NT2/D1 (cell line): Measurements from ENCODE around the gene CEBPB.

Experiments
- SUZ12 ChIP-seq: IDR thresholded peaks from 2 replicates; pipeline ENCODE4 v1.6.1; 2011; ENCODE audit not compliant: insufficient read length, insufficient read depth; ENCODE audit errors: extremely low read depth
- YY1 ChIP-seq: IDR thresholded peaks from 2 replicates; pipeline ENCODE4 v1.6.1; 2011; ENCODE audit not compliant: insufficient read length, insufficient read depth
- ZNF274 ChIP-seq: IDR thresholded peaks from 2 replicates; pipeline ENCODE4 v1.6.1; 2011; ENCODE audit warnings: mild to moderate bottlenecking, low read depth, low read length

- no peak for TF ChIP-seq YY1
- no peak for TF ChIP-seq SUZ12
- TF ChIP-seq ZNF274 = no peak
Observed at GRCh38 chr20:50170549-50171220, 19.9 kb upstream of the CEBPB start.
